ENCODE data around the gene ZZZ3. TPM values are rescaled to one million over a fixed set of nuclear protein-coding genes. Genes with fewer than 3 reads are reported as not detected.

The ZZZ3 gene
- polyA plus RNA-seq, 1 of the 3 experiments (the other 2 are of a cell fraction): 14.2 TPM

DNA sequence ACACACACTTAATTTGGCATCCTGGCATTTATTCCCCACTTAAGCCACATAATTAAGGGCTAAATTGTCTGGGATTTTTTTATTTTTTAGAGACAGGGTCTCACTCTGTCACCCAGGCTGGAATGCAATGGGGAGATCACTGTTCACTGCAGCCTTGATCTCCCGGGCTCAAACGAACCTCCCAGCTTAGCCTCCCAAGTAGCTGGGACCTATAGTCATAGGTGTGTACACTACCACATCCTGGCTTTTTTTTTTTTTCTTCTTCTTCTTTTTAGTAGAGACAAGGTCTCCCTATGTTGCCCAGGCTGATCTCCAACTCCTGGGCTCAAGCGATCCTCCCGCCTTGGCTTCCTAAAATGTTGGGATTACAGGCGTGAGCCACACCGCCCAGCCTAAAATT, 24.2 kb downstream of the ZZZ3 start:
- Histone ChIP-seq H3K4me2 (no peak overlapping the region), H3K9ac (no peak overlapping the region), H2AFZ (ENCODE audit: low read depth) (no peak overlapping the region), H4K20me1 (ENCODE audit: insufficient read depth) (peaks cover 33% of the 10 kb centered on the region), H3K79me2 (ENCODE audit: insufficient read depth) (peaks cover 100% of the 10 kb centered on the region), H3K9me2 (no peaks in the 10 kb centered on the region), H3K36me3 (replicated peaks in 1 of 2; ENCODE audit: control insufficient read depth in 1 of 2, insufficient read depth in 2 of 2, low read length in 1 of 2) (no peaks in the 10 kb centered on the region), H3K27ac (ENCODE audit: low read depth in 2 of 2, low read length in 1 of 2) (no peak overlapping the region), H3K4me1 (ENCODE audit: control insufficient read depth in 1 of 2, insufficient read depth in 2 of 2, low read depth in 1 of 2, low read length in 1 of 2) (no peaks in the 10 kb centered on the region), H3K27me3 (ENCODE audit: insufficient read depth) (no peaks in the 10 kb centered on the region), H3K4me3 (ENCODE audit: low read depth in 2 of 2, low read length in 1 of 2) (no peak overlapping the region), H3F3A (replicated peaks; ENCODE audit: insufficient read depth) (peaks cover 10% of the 10 kb centered on the region), H3K9me3 (no peaks in the 10 kb centered on the region)
- WGBS (ENCODE audit: low lambda C conversion rate): 95% methylated on average over 6 of the region's 6 CpGs
- ChIA-PET CTCF (interaction anchor here (1.5 kb wide), 1 partner anchor 25 kb away, joined by 6 read pairs; no protein-coding TSS in a partner anchor), POLR2A (no interaction called here)
- no peak for TF ChIP-seq NRF1 (IDR thresholded peaks at IDR 0.05; ENCODE audit: low read depth, low read length)
- DNase-seq: no peak

- no peak overlapping the region for H3K9ac ChIP-seq
- H3K79me2 ChIP-seq (ENCODE audit: insufficient read depth): peaks cover 100% of the 10 kb centered on the region
- H4K20me1 ChIP-seq (ENCODE audit: insufficient read depth): peaks cover 24% of the 10 kb centered on the region; the same call in 1 of the 2 replicates
- H3K9me2 ChIP-seq: no peaks in the 10 kb centered on the region
- no peak overlapping the region for H3K27ac ChIP-seq (ENCODE audit: low read depth in 2 of 2, low read length in 1 of 2)
- no peak overlapping the region for H2AFZ ChIP-seq (ENCODE audit: low read depth)
- H3K4me2 ChIP-seq: no peak overlapping the region
- TF ChIP-seq SIN3A (IDR thresholded peaks at IDR 0.05; ENCODE audit: borderline replicate concordance, low read depth, low read length) (no peak), MAX (IDR thresholded peaks at IDR 0.05; ENCODE audit: low read depth) (no peak), ZBTB33 (IDR thresholded peaks at IDR 0.05; ENCODE audit: borderline replicate concordance, low read depth) (no peak), RXRA (IDR thresholded peaks at IDR 0.05; ENCODE audit: borderline replicate concordance, low read depth) (no peak), GATA2 (CRISPR knock-in tag; IDR thresholded peaks at IDR 0.05) (no peak), RAD21 (IDR thresholded peaks at IDR 0.05; ENCODE audit: low read length) (no peak), JUND (IDR thresholded peaks at IDR 0.05) (no peak), SMC3 (IDR thresholded peaks at IDR 0.05; ENCODE audit: low read depth, low read length) (no peak), FOSL2 (IDR thresholded peaks at IDR 0.05; ENCODE audit: borderline replicate concordance, low read depth) (no peak), TEAD4 (IDR thresholded peaks at IDR 0.05; ENCODE audit: borderline replicate concordance, insufficient read depth) (no peak)
- TF ChIP-seq, protein P1, sequence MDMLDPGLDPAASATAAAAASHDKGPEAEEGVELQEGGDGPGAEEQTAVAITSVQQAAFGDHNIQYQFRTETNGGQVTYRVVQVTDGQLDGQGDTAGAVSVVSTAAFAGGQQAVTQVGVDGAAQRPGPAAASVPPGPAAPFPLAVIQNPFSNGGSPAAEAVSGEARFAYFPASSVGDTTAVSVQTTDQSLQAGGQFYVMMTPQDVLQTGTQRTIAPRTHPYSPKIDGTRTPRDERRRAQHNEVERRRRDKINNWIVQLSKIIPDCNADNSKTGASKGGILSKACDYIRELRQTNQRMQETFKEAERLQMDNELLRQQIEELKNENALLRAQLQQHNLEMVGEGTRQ (IDR thresholded peaks at IDR 0.05; ENCODE audit: borderline replicate concordance, low read depth, low read length): no peak
- TF ChIP-seq, protein P2, sequence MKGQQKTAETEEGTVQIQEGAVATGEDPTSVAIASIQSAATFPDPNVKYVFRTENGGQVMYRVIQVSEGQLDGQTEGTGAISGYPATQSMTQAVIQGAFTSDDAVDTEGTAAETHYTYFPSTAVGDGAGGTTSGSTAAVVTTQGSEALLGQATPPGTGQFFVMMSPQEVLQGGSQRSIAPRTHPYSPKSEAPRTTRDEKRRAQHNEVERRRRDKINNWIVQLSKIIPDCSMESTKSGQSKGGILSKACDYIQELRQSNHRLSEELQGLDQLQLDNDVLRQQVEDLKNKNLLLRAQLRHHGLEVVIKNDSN (IDR thresholded peaks at IDR 0.05; ENCODE audit: borderline replicate concordance, low read depth): no peak
- H3F3A ChIP-seq (replicated peaks; ENCODE audit: insufficient read depth): peaks cover 17% of the 10 kb centered on the region
- peaks cover 6% of the 10 kb centered on the region; the same call in 1 of the 2 replicates for H3K9me3 ChIP-seq
- H3K4me1 ChIP-seq (ENCODE audit: control insufficient read depth in 1 of 2, insufficient read depth in 2 of 2, low read depth in 1 of 2, low read length in 1 of 2): 0 out of 4 replicates have a peak, but pooled peaks cover 0 to 3% of the 10 kb centered on the region in 2 experiments
- POLR2A ChIA-PET: no interaction called here
- no peak overlapping the region for H3K4me3 ChIP-seq (ENCODE audit: low read depth in 2 of 2, low read length in 1 of 2)
- 81% methylated on average over 2 of the region's 2 CpGs for WGBS (ENCODE audit: low lambda C conversion rate)
- H3K36me3 ChIP-seq (replicated peaks in 1 of 2; ENCODE audit: control insufficient read depth in 1 of 2, insufficient read depth in 2 of 2, low read length in 1 of 2): peaks cover 0 to 13% of the 10 kb centered on the region in 2 experiments
- DNase-seq: no peak
- CTCF ChIA-PET: interaction anchor here (0.8 to 1.8 kb wide), 2 partner anchors 10 to 27 kb away, joined by 3 to 6 read pairs; partner anchors contain the start of gene ZZZ3
- no peaks in the 10 kb centered on the region for H3K27me3 ChIP-seq (ENCODE audit: insufficient read depth)
These were observed 27.0 kb downstream of the ZZZ3 start for GRCh38 chr1:77655431-77655974.

Measured in SK-N-SH (cell line).